IPS-18c (cell line): ENCODE data around the gene DVL1.

Experiments
- H3K4me3 ChIP-seq: 2 replicates; pipeline ENCODE4 v1.7.0; 2013; ENCODE audit warnings: low read depth, mild to moderate bottlenecking, low read length, moderate library complexity; ENCODE audit not compliant: insufficient read depth
- H3K9me3 ChIP-seq: one replicate; pipeline ENCODE4 v1.6.1; 2013; ENCODE audit warnings: mild to moderate bottlenecking, low read length, moderate library complexity; ENCODE audit not compliant: control insufficient read depth, insufficient read depth

Gene DVL1

GRCh38 chr1:1335792-1336248, 13.4 kb downstream of the DVL1 start:
- Histone ChIP-seq H3K4me3 (no peak overlapping the region), H3K9me3 (no peaks in the 10 kb centered on the region)

- Histone ChIP-seq H3K9me3 (no peaks in the 10 kb centered on the region), H3K4me3 (no peak overlapping the region)
These were observed 13.9 kb downstream of the DVL1 start for GRCh38 chr1:1335283-1335682.

- no peaks in the 10 kb centered on the region for H3K9me3 ChIP-seq
- H3K4me3 ChIP-seq, result no peak overlapping the region
These were observed 14.4 kb downstream of the DVL1 start for GRCh38 chr1:1334835-1335234.

DNA sequence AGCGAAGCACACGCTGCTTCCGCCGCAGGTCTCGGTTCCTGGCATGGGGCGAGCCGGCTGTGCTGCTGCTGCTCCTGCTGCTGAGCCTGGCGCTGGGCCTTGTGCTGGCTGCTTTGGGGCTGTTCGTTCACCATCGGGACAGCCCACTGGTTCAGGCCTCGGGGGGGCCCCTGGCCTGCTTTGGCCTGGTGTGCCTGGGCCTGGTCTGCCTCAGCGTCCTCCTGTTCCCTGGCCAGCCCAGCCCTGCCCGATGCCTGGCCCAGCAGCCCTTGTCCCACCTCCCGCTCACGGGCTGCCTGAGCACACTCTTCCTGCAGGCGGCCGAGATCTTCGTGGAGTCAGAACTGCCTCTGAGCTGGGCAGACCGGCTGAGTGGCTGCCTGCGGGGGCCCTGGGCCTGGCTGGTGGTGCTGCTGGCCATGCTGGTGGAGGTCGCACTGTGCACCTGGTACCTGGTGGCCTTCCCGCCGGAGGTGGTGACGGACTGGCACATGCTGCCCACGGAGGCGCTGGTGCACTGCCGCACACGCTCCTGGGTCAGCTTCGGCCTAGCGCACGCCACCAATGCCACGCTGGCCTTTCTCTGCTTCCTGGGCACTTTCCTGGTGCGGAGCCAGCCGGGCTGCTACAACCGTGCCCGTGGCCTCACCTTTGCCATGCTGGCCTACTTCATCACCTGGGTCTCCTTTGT, 15.5 kb downstream of the DVL1 start:
- H3K4me3 ChIP-seq, result no peak overlapping the region
- no peaks in the 10 kb centered on the region for H3K9me3 ChIP-seq

DNA sequence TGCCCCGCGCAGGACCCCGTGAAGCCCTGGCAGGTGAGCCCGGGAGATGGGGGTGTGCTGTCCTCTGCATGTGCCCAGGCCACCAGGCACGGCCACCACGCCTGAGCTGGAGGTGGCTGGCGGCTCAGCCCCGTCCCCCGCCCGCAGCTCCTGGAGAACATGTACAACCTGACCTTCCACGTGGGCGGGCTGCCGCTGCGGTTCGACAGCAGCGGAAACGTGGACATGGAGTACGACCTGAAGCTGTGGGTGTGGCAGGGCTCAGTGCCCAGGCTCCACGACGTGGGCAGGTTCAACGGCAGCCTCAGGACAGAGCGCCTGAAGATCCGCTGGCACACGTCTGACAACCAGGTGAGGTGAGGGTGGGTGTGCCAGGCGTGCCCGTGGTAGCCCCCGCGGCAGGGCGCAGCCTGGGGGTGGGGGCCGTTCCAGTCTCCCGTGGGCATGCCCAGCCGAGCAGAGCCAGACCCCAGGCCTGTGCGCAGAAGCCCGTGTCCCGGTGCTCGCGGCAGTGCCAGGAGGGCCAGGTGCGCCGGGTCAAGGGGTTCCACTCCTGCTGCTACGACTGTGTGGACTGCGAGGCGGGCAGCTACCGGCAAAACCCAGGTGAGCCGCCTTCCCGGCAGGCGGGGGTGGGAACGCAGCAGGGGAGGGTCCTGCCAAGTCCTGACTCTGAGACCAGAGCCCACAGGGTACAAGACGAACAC, 16.3 kb downstream of the DVL1 start:
- H3K4me3 ChIP-seq, result no peak overlapping the region
- H3K9me3 ChIP-seq, result no peaks in the 10 kb centered on the region

- no peaks in the 10 kb centered on the region for H3K9me3 ChIP-seq
- no peak overlapping the region for H3K4me3 ChIP-seq
These were observed 17.0 kb downstream of the DVL1 start for GRCh38 chr1:1332031-1332755.

- no peaks in the 10 kb centered on the region for H3K9me3 ChIP-seq
These were observed 17.9 kb downstream of the DVL1 start, which contains the start of gene TAS1R3 for GRCh38 chr1:1331068-1331965. Gene TAS1R3 (plus strand): TSS chr1:1331280. CDS start chr1:1331346, 66 bp downstream.

DNA sequence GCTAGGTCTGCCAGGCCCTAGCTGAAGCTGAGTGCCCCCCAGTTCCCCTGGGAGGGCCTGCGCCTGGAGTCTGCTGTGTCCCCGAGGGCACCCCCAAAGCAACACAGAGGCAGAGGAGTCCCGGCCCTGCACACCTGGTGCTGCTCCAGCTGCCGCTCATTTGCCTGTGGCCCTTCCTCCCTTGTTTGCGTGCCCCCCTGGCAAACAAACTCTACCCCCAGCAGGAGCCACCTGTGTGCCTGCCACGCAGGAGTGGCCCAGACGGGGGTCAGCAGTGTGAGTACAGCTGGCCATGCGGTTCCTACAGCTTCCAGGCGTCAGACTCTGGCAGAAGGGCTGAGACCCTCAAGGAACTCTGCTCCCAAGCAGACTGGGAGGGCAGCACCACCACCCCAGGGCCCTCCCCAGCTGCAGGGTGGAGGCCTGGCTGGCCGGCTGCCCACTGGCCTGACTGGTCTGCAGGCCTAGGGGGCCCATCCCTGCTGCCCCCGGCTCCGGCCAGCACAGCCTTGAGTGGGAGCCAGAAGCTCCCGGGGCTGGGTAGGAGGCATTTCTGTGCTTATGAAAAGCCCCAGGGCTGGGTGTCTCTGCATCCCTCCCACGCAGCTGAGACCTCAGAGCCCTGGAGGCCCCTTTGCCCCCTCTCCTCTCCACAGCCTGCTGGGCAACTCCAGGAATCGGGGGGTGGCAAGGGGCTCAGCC, 18.7 kb downstream of the DVL1 start:
- no peaks in the 10 kb centered on the region for H3K9me3 ChIP-seq
- no peak overlapping the region for H3K4me3 ChIP-seq

More at GRCh38 chr1:1331068-1331965, 17.9 kb downstream of the DVL1 start, which contains the start of gene TAS1R3:
- H3K4me3 ChIP-seq, result no peak within 1 kb of the TSS

GRCh38 chr1:1329304-1330210, 19.7 kb downstream of the DVL1 start:
- H3K4me3 ChIP-seq, result no peak overlapping the region
- H3K9me3 ChIP-seq, result no peaks in the 10 kb centered on the region

DNA sequence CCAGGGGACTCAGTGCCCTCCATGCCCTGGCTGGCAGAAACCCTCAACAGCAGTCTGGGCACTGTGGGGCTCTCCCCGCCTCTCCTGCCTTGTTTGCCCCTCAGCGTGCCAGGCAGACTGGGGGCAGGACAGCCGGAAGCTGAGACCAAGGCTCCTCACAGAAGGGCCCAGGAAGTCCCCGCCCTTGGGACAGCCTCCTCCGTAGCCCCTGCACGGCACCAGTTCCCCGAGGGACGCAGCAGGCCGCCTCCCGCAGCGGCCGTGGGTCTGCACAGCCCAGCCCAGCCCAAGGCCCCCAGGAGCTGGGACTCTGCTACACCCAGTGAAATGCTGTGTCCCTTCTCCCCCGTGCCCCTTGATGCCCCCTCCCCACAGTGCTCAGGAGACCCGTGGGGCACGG, 21.0 kb downstream of the DVL1 start:
- Histone ChIP-seq H3K4me3 (no peak overlapping the region), H3K9me3 (no peaks in the 10 kb centered on the region)

GRCh38 chr1:1327291-1327690, 21.9 kb downstream of the DVL1 start:
- no peak overlapping the region for H3K4me3 ChIP-seq
- H3K9me3 ChIP-seq, result no peaks in the 10 kb centered on the region

GRCh38 chr1:1326075-1326605, 23.1 kb downstream of the DVL1 start:
- H3K4me3 ChIP-seq, result no peak overlapping the region
- no peaks in the 10 kb centered on the region for H3K9me3 ChIP-seq

DNA sequence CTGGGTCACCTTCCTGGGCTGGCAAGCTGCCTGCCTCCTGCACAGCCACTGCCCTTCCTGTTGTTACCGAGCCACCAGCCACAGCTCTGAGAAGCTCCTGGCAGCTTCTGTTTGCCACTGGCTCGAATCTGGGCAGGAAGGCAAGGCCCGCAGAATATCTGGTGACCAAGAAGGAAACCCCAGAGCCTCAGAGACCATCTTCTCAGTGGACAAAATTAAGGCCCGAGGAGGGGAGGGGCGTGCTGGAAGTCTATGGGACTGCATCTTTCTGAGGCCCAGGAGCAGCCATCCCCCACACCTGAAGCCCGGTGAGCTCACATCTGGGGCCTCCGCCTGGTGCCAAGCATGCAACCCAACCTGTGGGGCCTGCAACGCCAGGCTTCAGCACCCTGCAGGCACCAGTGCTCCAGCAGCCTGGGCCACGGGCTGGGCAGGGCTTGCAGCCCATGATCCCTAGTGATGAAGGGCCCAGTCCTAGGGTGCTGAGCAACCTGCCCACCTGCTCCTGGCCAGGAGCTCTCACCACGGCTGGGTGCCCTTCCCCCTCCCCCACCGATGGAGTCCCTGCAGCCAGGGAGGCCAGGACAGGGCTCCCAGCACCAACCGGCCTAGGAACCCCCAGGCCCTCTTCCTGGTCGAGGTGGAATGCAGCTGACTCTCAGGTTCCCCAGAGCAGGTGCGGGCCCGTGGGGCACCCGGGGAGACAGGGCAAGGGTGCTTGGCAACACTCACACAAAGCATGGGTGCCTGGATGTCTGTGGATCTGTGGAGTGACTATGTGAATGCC, 23.7 kb downstream of the DVL1 start:
- no peaks in the 10 kb centered on the region for H3K9me3 ChIP-seq
- H3K4me3 ChIP-seq, result peak overlapping the region; percentile 76

- Histone ChIP-seq H3K4me3 (peak within 1 kb of the TSS; percentile 93), H3K9me3 (no peaks in the 10 kb centered on the region)
These were observed 24.5 kb downstream of the DVL1 start, which contains the start of the genes CPTP and INTS11 for GRCh38 chr1:1324524-1325287. Gene CPTP (plus strand): TSS chr1:1324802. CDS start chr1:1326911, 2,109 bp downstream. Gene INTS11 (minus strand): TSS chr1:1324660. CDS start chr1:1324608, 52 bp downstream.
